ENCODE data around the gene NAB2.
"Not testable (repeated sequence)": the region's sequence is repeated elsewhere in the genome, so short reads cannot be mapped to it uniquely, and the experiment has no call there.

NAB2 gene

GRCh38 chr12:57051011-57051410, 37.9 kb upstream of the NAB2 start:
- no peak for DNase-seq (ENCODE audit: low read depth)
- TF ChIP-seq CTCF (IDR thresholded peaks at IDR 0.05; ENCODE audit: insufficient read depth, low read depth, low read length, missing control alignments), result no peak
- no peak overlapping the region for H3K4me3 ChIP-seq (ENCODE audit: low read depth, low read length)

- H3K4me3 ChIP-seq (ENCODE audit: low read depth, low read length); DNase-seq (ENCODE audit: low read depth): not testable (repeated sequence)
Observed at GRCh38 chr12:57053146-57053545, 35.8 kb upstream of the NAB2 start.

- DNase-seq (ENCODE audit: low read depth); H3K4me3 ChIP-seq (ENCODE audit: low read depth, low read length): not testable (repeated sequence)
Observed at GRCh38 chr12:57053901-57054300, 35.0 kb upstream of the NAB2 start.

GRCh38 chr12:57055824-57056223, 33.1 kb upstream of the NAB2 start:
- no peak overlapping the region for H3K4me3 ChIP-seq (ENCODE audit: low read depth, low read length)
- TF ChIP-seq CTCF (IDR thresholded peaks at IDR 0.05; ENCODE audit: insufficient read depth, low read depth, low read length, missing control alignments), result no peak
- no peak for DNase-seq (ENCODE audit: low read depth)

- no peak for TF ChIP-seq CTCF (IDR thresholded peaks at IDR 0.05; ENCODE audit: insufficient read depth, low read depth, low read length, missing control alignments)
- no peak overlapping the region for H3K4me3 ChIP-seq (ENCODE audit: low read depth, low read length)
- DNase-seq (ENCODE audit: low read depth), result no peak
Observed at GRCh38 chr12:57057067-57057751, 31.7 kb upstream of the NAB2 start.

GRCh38 chr12:57058454-57058853, 30.5 kb upstream of the NAB2 start:
- H3K4me3 ChIP-seq (ENCODE audit: low read depth, low read length), result no peak overlapping the region
- peak; percentile 46 for DNase-seq (ENCODE audit: low read depth)
- TF ChIP-seq CTCF (IDR thresholded peaks at IDR 0.05; ENCODE audit: insufficient read depth, low read depth, low read length, missing control alignments), result no peak

- H3K4me3 ChIP-seq (ENCODE audit: low read depth, low read length), result peak overlapping the region; percentile 50
- no peak for TF ChIP-seq CTCF (IDR thresholded peaks at IDR 0.05; ENCODE audit: insufficient read depth, low read depth, low read length, missing control alignments)
Observed at GRCh38 chr12:57063991-57064685, 24.8 kb upstream of the NAB2 start.

GRCh38 chr12:57066245-57066644, 22.7 kb upstream of the NAB2 start:
- DNase-seq (ENCODE audit: low read depth), result no peak
- H3K4me3 ChIP-seq (ENCODE audit: low read depth, low read length), result no peak overlapping the region
- TF ChIP-seq CTCF (IDR thresholded peaks at IDR 0.05; ENCODE audit: insufficient read depth, low read depth, low read length, missing control alignments), result no peak

More at GRCh38 chr12:57063991-57064685, 24.8 kb upstream of the NAB2 start:
- peak; percentile 79 for DNase-seq (ENCODE audit: low read depth)

Data from GM12865 (cell line).